SK-N-SH (cell line): Measurements from ENCODE around the gene HTR7. TPM values are rescaled to one million over a fixed set of nuclear protein-coding genes. Genes with fewer than 3 reads are reported as not detected.

Experiments
- CTCF ChIA-PET: fragments of 300-600, 350-600 bp; formaldehyde crosslinking; extraction: SDS; loops from one replicate; lab custom pipeline; 2021; lab: Yijun Ruan, JAX
- POLR2A ChIA-PET: fragments of 350-600 bp; sonication (Branson Sonifier 250); formaldehyde crosslinking; extraction: SDS; loops from one replicate; lab custom pipeline; 2020; ENCODE audit warnings: antibody characterized with exemption, inconsistent platforms; lab: Yijun Ruan, JAX
- DNase-seq: peaks from one replicate; pipeline ENCODE4 v3.0.0; 2012
- H2AFZ ChIP-seq: fragments of 200-600 bp; sonication (generic); 2 replicates; pipeline ENCODE4 v1.8.1; 2016; ENCODE audit warnings: antibody characterized with exemption, mild to moderate bottlenecking, low read depth
- H3F3A ChIP-seq: fragments of 200-600 bp; sonication (generic); replicated peaks from 2 replicates; pipeline ENCODE3; 2016; ENCODE audit warnings: antibody characterized with exemption, mild to moderate bottlenecking; ENCODE audit not compliant: insufficient read depth
- H3K27ac ChIP-seq, 2 experiments: fragments of 200-500 bp in 1 of 2; fragments of 200-600 bp in 1 of 2; sonication (Bioruptor generic) in 1 of 2; sonication (generic), shearing (Covaris generic) in 1 of 2; 2 replicates each; pipeline versions ENCODE4 v1.5.1 to v1.6.1; 2014 to 2016; ENCODE audit warnings: low read depth in 2 of 2, inconsistent platforms in 1 of 2, low read length in 1 of 2, mild to moderate bottlenecking in 1 of 2, mixed read lengths in 1 of 2
- H3K27me3 ChIP-seq: fragments of 200-600 bp; sonication (generic), shearing (Covaris generic); 2 replicates; pipeline ENCODE4 v1.6.1; 2016; ENCODE audit warnings: mixed run types; ENCODE audit not compliant: insufficient read depth
- H3K36me3 ChIP-seq, 2 experiments: fragments of 200-500 bp in 1 of 2; fragments of 200-600 bp in 1 of 2; sonication (Bioruptor generic) in 1 of 2; sonication (generic) in 1 of 2; replicated peaks in 1 of 2; 2 replicates each; pipeline versions ENCODE3 to v1.5.1; 2014 to 2016; ENCODE audit warnings: low read length in 1 of 2, mild to moderate bottlenecking in 1 of 2; ENCODE audit not compliant: insufficient read depth in 2 of 2, control insufficient read depth in 1 of 2
- H3K4me1 ChIP-seq, 2 experiments: fragments of 200-500 bp in 1 of 2; fragments of 200-600 bp in 1 of 2; sonication (Bioruptor generic) in 1 of 2; sonication (generic), shearing (Covaris generic) in 1 of 2; 2 replicates each; pipeline versions ENCODE4 v1.5.1 to v1.6.1; 2014 to 2016; ENCODE audit warnings: low read depth in 1 of 2, low read length in 1 of 2, mixed run types in 1 of 2; ENCODE audit not compliant: insufficient read depth in 2 of 2, control insufficient read depth in 1 of 2
- H3K4me2 ChIP-seq: fragments of 200-600 bp; sonication (generic), shearing (Covaris generic); 2 replicates; pipeline ENCODE4 v1.6.1; 2017; ENCODE audit warnings: mixed run types
- H3K4me3 ChIP-seq, 2 experiments: fragments of 200-500 bp in 1 of 2; fragments of 200-600 bp in 1 of 2; sonication (Bioruptor generic) in 1 of 2; sonication (generic), shearing (Covaris generic) in 1 of 2; 2 replicates each; pipeline versions ENCODE4 v1.5.1 to v1.8.1; 2014 to 2016; ENCODE audit warnings: low read depth in 2 of 2, inconsistent platforms in 1 of 2, low read length in 1 of 2, mild to moderate bottlenecking in 1 of 2, mixed read lengths in 1 of 2, moderate library complexity in 1 of 2
- H3K79me2 ChIP-seq: fragments of 200-600 bp; sonication (generic); 2 replicates; pipeline ENCODE4 v1.8.1; 2017; ENCODE audit warnings: mild to moderate bottlenecking; ENCODE audit not compliant: insufficient read depth
- H3K9ac ChIP-seq: fragments of 200-600 bp; sonication (generic); 2 replicates; pipeline ENCODE4 v1.6.1; 2017; ENCODE audit warnings: mixed run types
- H3K9me2 ChIP-seq: fragments of 200-600 bp; sonication (generic); 2 replicates; pipeline ENCODE4 v1.6.1; 2017; ENCODE audit warnings: mixed run types
- H3K9me3 ChIP-seq: fragments of 200-600 bp; sonication (generic); 2 replicates; pipeline ENCODE4 v1.6.1; 2017; ENCODE audit warnings: mixed run types, mild to moderate bottlenecking, moderate library complexity
- H4K20me1 ChIP-seq: fragments of 200-600 bp; sonication (generic); 2 replicates; pipeline ENCODE4 v1.6.1; 2017; ENCODE audit warnings: mild to moderate bottlenecking, mixed run types; ENCODE audit not compliant: insufficient read depth
- CHD2 ChIP-seq: fragments of 150-350 bp; IDR thresholded peaks from 2 replicates; pipeline ENCODE4 v1.6.1; 2018; ENCODE audit warnings: low read length; ENCODE audit not compliant: partially characterized antibody
- EZH2phosphoT487 ChIP-seq: fragments of 200-600 bp; sonication (generic); IDR thresholded peaks from 2 replicates; pipeline ENCODE4 v1.6.1; 2017; ENCODE audit warnings: low read depth, mixed run types, mild to moderate bottlenecking, antibody characterized with exemption, moderate library complexity, borderline replicate concordance
- FOXJ3 ChIP-seq: sonication (generic); formaldehyde crosslinking; IDR thresholded peaks from 2 replicates; pipeline ENCODE4 v1.5.1; 2020; ENCODE audit warnings: mild to moderate bottlenecking, missing genetic modification reagents
- MAX ChIP-seq: IDR thresholded peaks from 2 replicates; pipeline ENCODE4 v1.4.0; 2012; ENCODE audit warnings: low read depth
- RAD21 ChIP-seq: IDR thresholded peaks from 2 replicates; pipeline ENCODE4 v1.6.1; 2012; ENCODE audit warnings: mild to moderate bottlenecking, low read length
- RCOR1 ChIP-seq: fragments of 150-350 bp; IDR thresholded peaks from 2 replicates; pipeline ENCODE4 v1.6.1; 2017; ENCODE audit warnings: antibody characterized with exemption, low read length
- RFX5 ChIP-seq: IDR thresholded peaks from 2 replicates; pipeline ENCODE4 v1.6.1; 2012; ENCODE audit warnings: mild to moderate bottlenecking, improper control_type of control experiment, low read length
- RXRA ChIP-seq: IDR thresholded peaks from 2 replicates; pipeline ENCODE4 v1.4.0; 2012; ENCODE audit warnings: low read depth, mild to moderate bottlenecking, borderline replicate concordance
- TEAD4 ChIP-seq: IDR thresholded peaks from 2 replicates; pipeline ENCODE4 v1.4.0; 2012; ENCODE audit warnings: mild to moderate bottlenecking, borderline replicate concordance; ENCODE audit not compliant: insufficient read depth
- USF1 ChIP-seq: IDR thresholded peaks from 2 replicates; pipeline ENCODE4 v1.4.0; 2012; ENCODE audit warnings: low read depth, borderline replicate concordance
- USF2 ChIP-seq: fragments of 150-350 bp; IDR thresholded peaks from 2 replicates; pipeline ENCODE4 v1.6.1; 2017; ENCODE audit warnings: antibody characterized with exemption, low read length, low read depth, borderline replicate concordance
- YY1 ChIP-seq: IDR thresholded peaks from 2 replicates; pipeline ENCODE4 v1.4.0; 2012; ENCODE audit warnings: low read depth, mild to moderate bottlenecking
- WGBS: methylation state at CpG from one replicate; pipeline ENCODE4 v1.1.6; 2017; ENCODE audit warnings: low lambda C conversion rate; 5-methylcytosine and 5-hydroxymethylcytosine counted together
- polyA plus RNA-seq, 3 experiments: library from polyadenylated mRNA; depleted of rRNA; stranded (reverse); fragments of >200 nt; gene quantifications; 2 replicates each; pipeline ENCODE4 v1.2.3, GENCODE V29; 2012
- TF ChIP-seq, protein P1 (sequence below): fragments of 200-600 bp; sonication (generic); IDR thresholded peaks from 2 replicates; pipeline ENCODE4 v1.6.1; 2017; ENCODE audit warnings: antibody characterized with exemption, mild to moderate bottlenecking, moderate library complexity

Gene HTR7
- polyA plus RNA-seq, 1 of the 3 experiments (the other 2 are of a cell fraction), result 0.16 TPM

DNA sequence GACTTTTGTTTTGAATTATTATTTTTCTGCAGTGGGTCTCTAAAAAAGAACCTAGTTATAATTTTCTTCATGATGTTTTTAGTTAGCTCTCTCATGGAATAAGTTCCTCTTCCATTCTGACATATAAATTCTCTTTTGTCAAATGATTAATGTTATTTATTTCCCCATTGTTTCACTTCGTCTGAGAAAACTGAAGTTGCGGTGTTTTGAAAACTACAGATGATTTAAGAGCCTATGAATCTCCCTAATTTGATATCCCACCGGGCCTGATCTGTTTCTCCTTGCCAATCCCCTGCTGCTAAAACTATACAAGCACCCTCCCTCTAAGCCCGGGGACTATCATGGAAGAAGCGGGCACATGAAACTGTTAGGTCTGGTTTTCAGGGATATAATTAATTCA, 41.4 kb downstream of the HTR7 start:
- Histone ChIP-seq H3F3A (no peaks in the 10 kb centered on the region), H4K20me1 (no peaks in the 10 kb centered on the region), H3K4me2 (no peak overlapping the region), H3K4me1 (no peaks in the 10 kb centered on the region), H2AFZ (no peak overlapping the region), H3K4me3 (no peak overlapping the region), H3K27me3 (peaks cover 17% of the 10 kb centered on the region), H3K9me3 (no peaks in the 10 kb centered on the region), H3K36me3 (no peaks in the 10 kb centered on the region), H3K79me2 (no peaks in the 10 kb centered on the region), H3K9me2 (no peaks in the 10 kb centered on the region), H3K9ac (no peak overlapping the region), H3K27ac (no peak overlapping the region)
- DNase-seq, result no peak
- ChIA-PET CTCF (interaction anchor here (0.8 to 1.2 kb wide), 3 partner anchors 12 to 47 kb away, joined by 3 read pairs; no protein-coding TSS in a partner anchor), POLR2A (no interaction called here)
- WGBS, result 8% methylated on average over 5 of the region's 5 CpGs
- TF ChIP-seq RAD21, result no peak
- no peak for TF ChIP-seq CHD2
- TF ChIP-seq YY1, result no peak
- TF ChIP-seq, protein P1, sequence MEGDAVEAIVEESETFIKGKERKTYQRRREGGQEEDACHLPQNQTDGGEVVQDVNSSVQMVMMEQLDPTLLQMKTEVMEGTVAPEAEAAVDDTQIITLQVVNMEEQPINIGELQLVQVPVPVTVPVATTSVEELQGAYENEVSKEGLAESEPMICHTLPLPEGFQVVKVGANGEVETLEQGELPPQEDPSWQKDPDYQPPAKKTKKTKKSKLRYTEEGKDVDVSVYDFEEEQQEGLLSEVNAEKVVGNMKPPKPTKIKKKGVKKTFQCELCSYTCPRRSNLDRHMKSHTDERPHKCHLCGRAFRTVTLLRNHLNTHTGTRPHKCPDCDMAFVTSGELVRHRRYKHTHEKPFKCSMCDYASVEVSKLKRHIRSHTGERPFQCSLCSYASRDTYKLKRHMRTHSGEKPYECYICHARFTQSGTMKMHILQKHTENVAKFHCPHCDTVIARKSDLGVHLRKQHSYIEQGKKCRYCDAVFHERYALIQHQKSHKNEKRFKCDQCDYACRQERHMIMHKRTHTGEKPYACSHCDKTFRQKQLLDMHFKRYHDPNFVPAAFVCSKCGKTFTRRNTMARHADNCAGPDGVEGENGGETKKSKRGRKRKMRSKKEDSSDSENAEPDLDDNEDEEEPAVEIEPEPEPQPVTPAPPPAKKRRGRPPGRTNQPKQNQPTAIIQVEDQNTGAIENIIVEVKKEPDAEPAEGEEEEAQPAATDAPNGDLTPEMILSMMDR, result no peak
- TF ChIP-seq TEAD4, result no peak
- TF ChIP-seq MAX, result no peak
- TF ChIP-seq RFX5, result no peak
- TF ChIP-seq EZH2phosphoT487, result no peak
- no peak for TF ChIP-seq USF1
- TF ChIP-seq RCOR1, result no peak
- TF ChIP-seq FOXJ3 (CRISPR knock-in tag), result no peak
- no peak for TF ChIP-seq USF2
- TF ChIP-seq RXRA, result no peak
